ENCODE data around the gene PNRC2.
"Not testable (repeated sequence)": the region's sequence is repeated elsewhere in the genome, so short reads cannot be mapped to it uniquely, and the experiment has no call there.

PNRC2 gene

GRCh38 chr1:23987038-23987437, 27.4 kb downstream of the PNRC2 start:
- not testable (repeated sequence) for DNase-seq (ENCODE audit: low spot score)

DNA sequence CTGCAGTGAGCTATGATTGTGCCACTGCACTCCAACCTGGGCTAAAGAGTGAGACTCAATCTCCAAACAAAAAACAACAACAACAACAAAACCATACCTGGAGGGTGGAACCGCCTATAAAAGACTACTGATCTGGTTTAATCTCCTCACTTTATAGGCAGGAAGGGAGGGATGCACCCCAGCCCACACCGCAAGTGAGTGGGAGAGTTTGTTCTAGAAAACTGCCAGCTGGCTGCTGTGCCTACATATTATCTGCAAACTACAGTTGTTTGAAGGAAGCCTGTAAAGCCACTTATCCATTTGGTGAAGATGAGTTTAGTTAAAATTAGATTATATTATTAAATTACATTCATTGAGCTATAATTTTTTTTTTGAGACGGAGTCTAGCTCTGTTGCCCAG, 29.6 kb downstream of the PNRC2 start:
- no peak for DNase-seq (ENCODE audit: low spot score)

DNA sequence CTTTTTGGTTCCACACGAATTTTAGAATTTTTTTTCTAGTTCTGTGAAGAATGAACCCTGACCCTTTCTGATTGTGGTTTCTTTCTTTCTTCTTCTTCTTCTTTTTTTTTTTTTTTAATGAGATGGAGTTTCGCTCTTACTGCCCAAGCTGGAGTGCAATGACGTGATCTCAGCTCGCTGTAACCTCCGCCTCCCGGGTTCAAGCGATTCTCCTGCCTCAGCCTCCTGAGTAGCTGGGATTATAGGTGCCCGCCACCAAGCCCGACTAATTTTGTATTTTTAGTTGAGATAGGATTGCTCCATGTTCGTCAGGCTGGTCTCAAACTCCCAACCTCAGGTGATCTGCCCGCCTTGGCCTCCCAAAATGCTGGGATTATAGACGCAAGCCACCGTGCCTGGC, 32.4 kb downstream of the PNRC2 start:
- DNase-seq (ENCODE audit: low spot score): not testable (repeated sequence)

- no peak for DNase-seq (ENCODE audit: low spot score)
Measured at GRCh38 chr1:23995431-23995837, 35.8 kb downstream of the PNRC2 start.

- no peak for DNase-seq (ENCODE audit: low spot score)
Measured at GRCh38 chr1:23996700-23997229, 37.1 kb downstream of the PNRC2 start.

- no peak for DNase-seq (ENCODE audit: low spot score)
Measured at GRCh38 chr1:23997812-23998211, 38.2 kb downstream of the PNRC2 start.

- DNase-seq (ENCODE audit: low spot score): no peak
Measured at GRCh38 chr1:23999156-23999671, 39.6 kb downstream of the PNRC2 start.

DNA sequence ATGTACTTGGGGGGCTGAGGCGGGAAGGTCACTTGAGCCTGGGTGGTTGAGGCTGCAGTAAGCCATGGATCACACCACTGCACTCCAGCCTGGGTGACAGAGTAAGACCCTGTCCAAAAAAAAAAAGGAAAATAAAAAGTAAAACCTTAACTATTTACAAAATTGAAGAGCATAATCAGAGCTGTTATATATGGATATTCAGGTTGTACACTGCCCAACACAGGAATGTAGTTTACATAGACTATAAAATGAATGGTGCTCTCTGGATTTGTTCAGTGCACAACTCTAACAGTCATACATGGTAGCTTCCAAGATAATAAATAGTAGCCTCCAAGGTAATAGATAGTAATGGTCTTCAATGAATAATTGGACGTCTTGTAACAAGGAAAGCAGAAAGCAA, 43.1 kb downstream of the PNRC2 start:
- no peak for DNase-seq (ENCODE audit: low spot score)

- no peak for DNase-seq (ENCODE audit: low spot score)
Measured at GRCh38 chr1:24003331-24003972, 43.8 kb downstream of the PNRC2 start.

GRCh38 chr1:24004132-24004531, 44.5 kb downstream of the PNRC2 start:
- no peak for DNase-seq (ENCODE audit: low spot score)

DNA sequence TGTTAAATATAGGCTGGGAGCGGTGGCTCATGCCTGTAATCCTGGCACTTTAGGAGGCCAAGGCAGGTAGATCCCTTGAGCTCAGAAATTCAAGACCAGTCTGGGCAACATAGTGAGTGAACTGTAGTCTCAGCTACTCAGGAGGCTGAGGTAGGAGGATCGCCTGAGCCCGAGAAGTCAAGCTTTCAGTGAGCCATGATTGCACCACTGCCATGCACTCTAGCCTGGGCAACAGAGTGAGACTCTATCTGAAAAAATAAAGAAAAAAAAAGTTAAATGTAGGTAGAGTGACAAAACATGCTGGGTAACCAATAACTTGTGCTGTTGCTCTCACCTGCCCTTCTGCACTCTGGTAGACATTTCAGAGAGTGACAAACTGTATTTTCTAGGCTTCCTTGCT, 45.5 kb downstream of the PNRC2 start:
- DNase-seq (ENCODE audit: low spot score): no peak

- DNase-seq (ENCODE audit: low spot score): no peak
Measured at GRCh38 chr1:24007079-24007478, 47.5 kb downstream of the PNRC2 start.

DNA sequence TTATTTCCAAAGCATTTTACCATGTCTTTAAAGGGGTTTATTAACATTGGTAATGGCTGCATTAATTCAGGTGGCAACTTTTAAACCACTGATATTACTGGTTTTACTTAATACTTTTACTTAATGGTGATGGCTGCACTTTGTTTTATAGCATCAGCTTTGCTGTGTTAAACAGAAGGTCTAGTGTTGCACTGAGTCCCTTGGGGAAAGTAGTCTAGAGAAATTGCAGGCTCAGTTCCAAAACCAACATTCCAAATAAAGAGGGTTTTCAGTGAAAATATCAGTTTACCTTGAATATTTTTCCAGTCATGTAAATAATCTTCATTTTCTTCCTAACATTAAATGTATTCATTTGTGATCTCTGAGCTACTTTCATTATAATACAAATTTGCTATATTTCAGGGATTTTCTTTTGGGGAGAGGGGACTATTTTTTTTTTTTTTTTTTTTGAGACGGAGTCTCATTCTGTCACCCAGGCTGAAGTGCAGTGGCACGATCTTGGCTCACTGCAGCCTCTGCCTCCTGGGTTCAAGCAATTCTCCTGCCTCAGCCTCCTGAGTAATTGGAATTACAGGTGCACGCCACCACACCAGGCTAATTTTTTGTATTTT, 49.1 kb downstream of the PNRC2 start:
- DNase-seq (ENCODE audit: low spot score): not testable (repeated sequence)

DNA sequence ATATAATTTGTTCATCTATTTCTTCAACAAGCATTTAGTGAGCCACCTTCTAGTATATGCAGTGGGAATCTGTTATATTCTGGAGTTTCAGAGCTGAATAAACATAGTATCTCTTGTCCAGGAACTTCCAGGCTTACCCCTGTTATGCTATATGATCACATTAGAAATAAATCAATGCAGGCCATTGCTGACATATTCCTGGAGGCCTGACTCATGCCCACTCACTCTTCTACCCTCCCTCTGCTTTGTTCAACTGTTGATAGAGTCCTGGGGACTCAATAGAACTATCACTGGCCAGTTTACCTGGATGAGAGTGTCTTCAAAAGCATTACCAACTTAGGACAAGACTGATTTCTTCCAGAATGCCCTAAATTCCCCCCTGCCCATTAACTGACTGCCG, 49.8 kb downstream of the PNRC2 start:
- DNase-seq (ENCODE audit: low spot score): no peak

DNA sequence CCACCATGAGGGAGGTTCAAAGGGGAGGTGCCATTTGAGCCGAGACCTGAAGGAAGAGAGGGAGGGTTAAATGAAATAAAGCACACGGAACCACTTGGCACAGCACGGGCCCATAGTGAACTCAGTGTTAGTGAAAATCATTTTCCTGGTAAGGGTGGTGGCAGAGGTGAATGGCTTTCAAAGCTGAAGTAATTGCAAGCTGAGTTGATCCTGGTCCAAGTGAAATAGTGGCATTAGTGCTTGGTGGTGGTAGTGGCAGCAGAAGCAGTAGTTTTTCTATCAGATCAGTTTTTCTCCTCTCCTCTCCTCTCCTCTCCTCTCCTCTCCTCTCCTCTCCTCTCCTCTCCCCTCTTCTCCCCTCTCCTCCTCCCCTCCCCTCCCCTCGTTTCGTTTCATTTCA, 51.0 kb downstream of the PNRC2 start:
- DNase-seq (ENCODE audit: low spot score): no peak

- not testable (repeated sequence) for DNase-seq (ENCODE audit: low spot score)
Measured at GRCh38 chr1:24012878-24013277, 53.2 kb downstream of the PNRC2 start.

Small RNA genes lying within 50 kb of the gene (small RNA-seq; reads per million reads assigned to genes)
- 0 reads per million in 2 experiments for gene MIR378F

Measured in SK-N-DZ (cell line).